Measurements from ENCODE around the gene KNDC1. TPM values are rescaled to one million over a fixed set of nuclear protein-coding genes. Genes with fewer than 3 reads are reported as not detected.

Gene KNDC1
- total and polyA plus RNA-seq, 10 of the 15 experiments (the other 5 are each of a cell fraction or from before 2014, with no cell fraction given) = 0.03 to 0.11 (median 0.05) TPM; not detected in 7

GRCh38 chr10:133117688-133118071 lies 42.3 kb upstream of the KNDC1 start:
- RAD21 ChIA-PET (ENCODE audit: unreplicated experiment) = no interaction called here
- SMC1A ChIA-PET (ENCODE audit: uncharacterized antibody, unreplicated experiment) = no interaction called here
- POLR2A ChIA-PET = no interaction called here
- H4K20me1 ChIP-seq (ENCODE audit: control insufficient read depth, insufficient read depth) = no peaks in the 10 kb centered on the region
- intact Hi-C loops (cut with micrococcal nuclease; ENCODE audit: unreplicated experiment) (no loop called here), in situ Hi-C loops (cut with MboI) (no loop called here)
- H3K4me1 ChIP-seq (ENCODE audit: control insufficient read depth, insufficient read depth, low read length) = no peaks in the 10 kb centered on the region
- H3K36me3 ChIP-seq (ENCODE audit: control insufficient read depth in 2 of 2, insufficient read depth in 2 of 2, low read length in 1 of 2) = no peaks in the 10 kb centered on the region
- H3K27ac ChIP-seq (ENCODE audit: control insufficient read depth, insufficient read depth) = no peak overlapping the region
- ATAC-seq = no peak
- no peak overlapping the region for H2AFZ ChIP-seq (ENCODE audit: control insufficient read depth, low read depth, low read length)
- CTCF ChIA-PET = no interaction called here
- H3K79me2 ChIP-seq (ENCODE audit: control insufficient read depth, insufficient read depth, low read length) = no peaks in the 10 kb centered on the region
- BruUV-seq (replicated peaks) = no TSS peak
- TF ChIP-seq GABPA (IDR thresholded peaks at IDR 0.05; ENCODE audit: low read depth) (no peak), ZSCAN29 (IDR thresholded peaks at IDR 0.05) (no peak), ZNF24 (IDR thresholded peaks at IDR 0.05) (no peak)
- 21% methylated on average over 8 of the region's 8 CpGs for WGBS (ENCODE audit: insufficient coverage, insufficient replicate concordance, low lambda C conversion rate, missing lambda C conversion rate)
- H3K4me3 ChIP-seq = no peak overlapping the region
- FAIRE-seq = no peak
- H3K9ac ChIP-seq (ENCODE audit: control insufficient read depth, insufficient read depth, low read length) = no peak overlapping the region
- no peak for DNase-seq (ENCODE audit: low read depth, low spot score)
- H3K27me3 ChIP-seq (replicated peaks in 1 of 2; ENCODE audit: control insufficient read depth in 2 of 2, insufficient read depth in 2 of 2, low read length in 1 of 2) = no peaks in the 10 kb centered on the region
- H3K4me2 ChIP-seq (ENCODE audit: control insufficient read depth, insufficient read depth) = no peak overlapping the region
- H3K9me3 ChIP-seq (replicated peaks; ENCODE audit: control insufficient read depth, insufficient read depth, low read length) = peaks cover 4% of the 10 kb centered on the region; the same call in 1 of the 3 replicates

- no TSS peak for BruUV-seq (replicated peaks)
- ChIA-PET SMC1A (ENCODE audit: uncharacterized antibody, unreplicated experiment) (no interaction called here), RAD21 (ENCODE audit: unreplicated experiment) (no interaction called here), CTCF (no interaction called here), POLR2A (no interaction called here)
- ATAC-seq (no peak), FAIRE-seq (no peak), DNase-seq (ENCODE audit: low read depth, low spot score) (no peak)
- WGBS (ENCODE audit: insufficient coverage, insufficient replicate concordance, low lambda C conversion rate, missing lambda C conversion rate) = 76% methylated on average over 8 of the region's 8 CpGs
- Histone ChIP-seq H4K20me1 (ENCODE audit: control insufficient read depth, insufficient read depth) (no peaks in the 10 kb centered on the region), H3K79me2 (ENCODE audit: control insufficient read depth, insufficient read depth, low read length) (no peaks in the 10 kb centered on the region), H3K9me3 (replicated peaks; ENCODE audit: control insufficient read depth, insufficient read depth, low read length) (peaks cover 4% of the 10 kb centered on the region; the same call in 1 of the 3 replicates), H2AFZ (ENCODE audit: control insufficient read depth, low read depth, low read length) (no peak overlapping the region), H3K4me3 (no peak overlapping the region), H3K27ac (ENCODE audit: control insufficient read depth, insufficient read depth) (no peak overlapping the region), H3K36me3 (ENCODE audit: control insufficient read depth in 2 of 2, insufficient read depth in 2 of 2, low read length in 1 of 2) (no peaks in the 10 kb centered on the region), H3K9ac (ENCODE audit: control insufficient read depth, insufficient read depth, low read length) (no peak overlapping the region), H3K27me3 (replicated peaks in 1 of 2; ENCODE audit: control insufficient read depth in 2 of 2, insufficient read depth in 2 of 2, low read length in 1 of 2) (no peaks in the 10 kb centered on the region), H3K4me2 (ENCODE audit: control insufficient read depth, insufficient read depth) (no peak overlapping the region), H3K4me1 (ENCODE audit: control insufficient read depth, insufficient read depth, low read length) (no peaks in the 10 kb centered on the region)
- intact Hi-C loops (cut with micrococcal nuclease; ENCODE audit: unreplicated experiment) = no loop called here
- in situ Hi-C loops (cut with MboI) = no loop called here
- no peak for TF ChIP-seq SPI1 (IDR thresholded peaks at IDR 0.05; ENCODE audit: borderline replicate concordance, insufficient read depth, low read depth, low read length)
- no peak for TF ChIP-seq KAT2A (conservative IDR thresholded peaks at IDR 0.05; ENCODE audit: control insufficient read depth, low read depth, low read length)
- no peak for TF ChIP-seq HSF1 (IDR thresholded peaks at IDR 0.05; ENCODE audit: low read depth, low read length)
- TF ChIP-seq ZBTB11 (CRISPR knock-in tag; IDR thresholded peaks at IDR 0.05) = no peak
- TF ChIP-seq GATAD2B (conservative IDR thresholded peaks at IDR 0.05; ENCODE audit: low read depth) = no peak
- TF ChIP-seq POLR2A (IDR thresholded peaks at IDR 0.05; ENCODE audit: low read depth, low read length) = no peak
- no peak for TF ChIP-seq CEBPB (IDR thresholded peaks at IDR 0.05; ENCODE audit: borderline replicate concordance in 1 of 2, low read depth in 2 of 2, low read length in 2 of 2)
- TF ChIP-seq HDAC2 (IDR thresholded peaks at IDR 0.05) = no peak
Measured at GRCh38 chr10:133121479-133121878, 38.5 kb upstream of the KNDC1 start.
